ENCODE measurements around the gene USP5.
A peak's percentile ranks its signal among the peaks of the same experiment; 100 is the strongest.

DNA sequence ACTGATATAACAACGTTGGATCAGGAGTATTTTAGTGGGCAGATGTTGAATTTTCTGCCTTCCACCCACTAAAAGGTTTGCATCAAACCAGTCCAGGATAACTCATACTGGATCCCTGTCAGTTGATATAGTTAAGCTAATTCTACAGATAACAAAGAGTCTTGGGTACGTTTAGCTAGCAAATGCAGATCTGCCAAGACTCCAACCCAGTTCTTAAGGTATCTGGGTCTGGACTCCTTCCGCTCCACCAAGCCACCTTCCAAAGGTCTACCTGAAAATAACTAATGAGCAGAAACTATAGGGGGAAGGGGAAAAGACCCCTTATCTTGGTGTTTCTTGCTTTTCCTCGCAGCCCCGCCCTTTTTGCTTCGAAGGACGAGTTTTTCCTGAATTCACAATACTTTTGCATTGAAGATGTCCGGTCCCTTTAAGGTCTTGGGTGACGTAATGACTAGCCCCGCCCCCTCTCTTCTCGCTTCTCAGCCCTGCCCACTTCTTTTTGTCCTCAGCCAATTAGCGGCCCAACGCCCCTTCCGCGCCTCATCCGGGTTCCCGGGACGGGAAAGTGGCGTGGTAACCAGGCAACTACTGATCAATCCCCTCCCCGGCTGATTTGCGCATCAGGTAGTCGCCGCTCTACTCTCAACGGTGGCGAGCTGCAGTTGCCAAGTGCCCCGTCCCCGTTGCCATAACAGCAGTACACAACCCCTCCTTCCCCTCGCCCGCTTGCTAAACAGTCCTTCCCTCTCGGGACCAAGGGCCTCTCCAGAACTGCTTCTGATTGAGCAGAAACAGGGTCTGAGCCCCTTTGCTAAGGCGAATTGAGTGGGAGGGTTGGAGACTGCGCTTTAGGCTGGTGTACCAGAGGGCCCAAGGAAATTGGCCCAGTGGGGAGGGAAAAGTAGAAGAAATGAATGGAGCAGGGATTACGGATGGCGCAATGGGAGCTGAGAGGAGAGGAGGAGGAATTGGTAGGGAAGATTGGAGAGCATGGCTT is 52.6 kb downstream of the USP5 start, which contains the start of gene LRRC23:
- peak; percentile 58 to 69 for TF ChIP-seq POLR2A (IDR thresholded peaks at IDR 0.05)
- TF ChIP-seq CTCF (IDR thresholded peaks at IDR 0.05), result peak in 1 of 4 experiments; percentile 40

Measured in uterus (tissue), 2 donors.